DLD1 (cell line): ENCODE measurements around the gene ELL3.
"Not testable (repeated sequence)": the region's sequence is repeated elsewhere in the genome, so short reads cannot be mapped to it uniquely, and the experiment has no call there.

Experiments
- in situ Hi-C: cut with HindIII; loops from 2 replicates; pipeline ENCODE4 v1.10.0; 2017; ENCODE audit warnings: low sequenced_read_pairs

Gene ELL3

DNA sequence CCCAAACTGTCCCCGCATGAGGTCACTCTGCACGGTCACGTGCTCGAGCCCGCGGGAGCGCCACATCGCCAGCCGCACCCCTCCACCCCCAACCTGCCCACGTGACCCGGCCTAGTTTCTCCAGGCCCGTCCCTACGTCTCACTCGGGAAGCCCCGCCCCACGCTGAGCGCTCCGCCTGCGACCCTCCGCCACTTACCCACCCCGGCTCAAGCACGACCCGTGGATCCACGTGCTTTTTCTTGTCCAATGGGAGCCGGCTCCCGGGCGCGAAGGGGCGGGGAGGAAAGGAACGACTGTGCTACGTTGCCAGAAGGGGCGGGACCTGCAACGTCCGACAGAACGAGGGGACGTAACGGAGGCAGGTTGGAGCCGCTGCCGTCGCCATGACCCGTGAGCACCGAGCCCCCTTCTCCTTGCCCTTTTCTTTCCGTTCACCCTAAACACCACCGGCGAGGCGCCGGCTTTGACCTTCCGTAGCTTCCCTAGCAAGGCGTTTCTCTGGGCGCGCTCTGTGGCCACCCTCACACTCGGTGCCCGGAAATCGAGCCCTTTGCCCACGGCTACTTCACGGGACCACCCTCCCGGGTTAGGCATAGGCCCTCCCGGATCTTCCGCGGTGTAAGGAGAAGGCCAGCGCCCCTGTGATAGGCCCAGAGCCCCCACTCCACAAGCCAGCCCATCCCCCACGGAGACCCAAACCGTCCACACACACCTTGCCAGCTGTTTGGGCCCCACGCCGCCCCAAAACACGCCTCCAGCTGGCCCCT, 15.4 kb upstream of the ELL3 start, which contains the start of gene SERF2:
Gene SERF2, plus strand, starts transcription at position 328 of the 768 bp plus-strand sequence. Its CDS starts 57 bp downstream, at position 385.
- in situ Hi-C loops = no loop called here

DNA sequence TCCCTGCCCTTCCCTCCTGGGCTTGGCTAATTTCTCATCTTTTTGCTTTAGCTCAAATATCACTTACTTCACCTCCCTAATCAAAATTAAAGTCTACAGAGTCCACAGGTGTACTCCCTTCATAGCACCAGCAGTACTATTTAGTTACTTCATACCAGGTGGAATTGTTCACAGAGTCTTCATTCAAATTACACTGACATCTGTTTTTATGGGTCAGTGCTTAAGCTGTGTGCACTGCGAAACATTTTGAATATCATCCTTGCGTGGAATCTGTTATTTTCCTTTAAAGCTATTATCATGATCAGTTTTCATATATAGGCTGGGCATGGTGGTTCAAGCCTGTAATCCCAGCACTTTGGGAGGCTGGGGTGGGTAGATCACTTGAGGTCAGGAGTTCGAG, 12.6 kb upstream of the ELL3 start:
- in situ Hi-C loops = no loop called here

DNA sequence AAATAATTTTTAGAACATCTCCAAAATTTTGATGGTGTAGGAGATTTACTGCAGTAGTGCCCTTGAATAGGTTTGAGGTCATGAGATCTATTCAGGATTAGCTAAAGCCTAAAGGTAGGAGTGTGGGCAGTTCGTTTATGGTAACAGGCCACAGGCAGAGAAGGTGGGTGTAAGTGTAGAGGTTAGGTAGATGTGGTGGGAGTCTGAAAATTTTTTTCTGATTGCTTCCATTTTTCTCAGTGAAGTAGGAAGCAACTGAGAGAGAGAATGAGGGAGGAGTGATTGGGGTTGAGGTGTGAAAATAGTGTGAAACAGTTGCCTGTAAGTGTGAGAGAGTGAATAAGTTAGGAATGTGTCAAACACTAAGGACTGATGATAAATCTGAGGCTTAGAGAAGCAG, 2.2 kb upstream of the ELL3 start:
- in situ Hi-C loops = no loop called here

DNA sequence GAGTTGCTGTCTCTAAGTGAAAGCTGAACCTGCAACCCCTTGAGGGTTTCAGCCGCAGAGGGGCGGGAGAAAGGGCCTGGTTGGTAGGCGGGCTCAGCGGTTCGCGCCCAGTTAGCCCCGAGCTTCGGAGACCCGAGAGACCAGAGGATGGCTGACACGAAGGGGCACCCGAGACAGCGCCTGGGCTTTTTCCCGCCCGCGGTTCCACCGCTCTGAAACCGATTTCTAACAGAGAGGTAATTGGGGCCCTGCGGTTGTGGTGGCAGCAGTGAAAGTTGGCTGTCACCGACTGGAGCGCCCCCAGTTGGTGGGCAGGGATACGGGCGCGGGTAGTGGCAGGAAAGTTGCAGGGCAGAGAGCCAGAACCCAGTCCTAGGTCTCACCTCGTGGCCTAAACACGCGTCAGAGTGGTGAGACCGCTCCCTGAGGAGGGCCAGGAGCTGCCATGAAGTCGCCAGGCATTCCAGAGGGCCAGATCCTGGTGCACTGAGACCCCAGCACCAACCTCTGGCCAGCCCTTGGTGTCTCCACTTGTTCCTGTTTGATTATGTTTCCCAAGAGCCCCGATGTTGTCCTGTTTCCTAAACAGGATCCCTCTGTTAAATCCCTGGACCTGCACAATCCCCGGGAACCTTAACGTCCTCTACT, 625 bp upstream of the ELL3 start:
- in situ Hi-C loops = no loop called here

DNA sequence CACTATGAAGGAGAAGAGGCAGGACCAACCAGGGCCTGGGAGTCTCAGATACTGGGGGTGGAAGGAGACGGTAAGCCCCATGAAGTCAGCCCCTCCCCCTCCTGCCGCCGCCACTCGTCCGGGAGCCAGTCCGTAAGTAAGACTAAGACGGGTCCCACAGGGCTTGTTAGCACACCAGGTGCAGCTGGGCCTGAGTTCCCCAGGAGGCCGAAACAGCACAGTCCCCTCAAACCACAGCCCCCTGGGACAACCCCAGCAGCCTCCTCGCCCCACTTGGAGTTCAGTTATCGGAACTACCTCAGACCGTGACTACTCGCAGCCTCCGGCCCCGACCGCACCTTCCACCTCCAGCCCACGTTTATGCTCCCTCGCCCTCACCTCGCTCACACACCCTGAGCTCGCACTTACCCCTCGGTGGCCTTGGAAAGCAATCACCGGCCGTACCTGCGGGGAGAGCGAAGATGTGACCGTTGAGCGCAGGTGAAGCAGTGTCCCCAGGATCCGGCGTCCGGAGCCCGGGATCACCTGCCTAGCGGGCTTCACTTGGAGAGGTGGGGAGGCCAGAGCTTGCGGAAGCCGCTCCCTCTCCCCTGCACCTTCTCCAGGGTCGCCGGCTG, 557 bp downstream of the ELL3 start:
- in situ Hi-C loops = no loop called here

DNA sequence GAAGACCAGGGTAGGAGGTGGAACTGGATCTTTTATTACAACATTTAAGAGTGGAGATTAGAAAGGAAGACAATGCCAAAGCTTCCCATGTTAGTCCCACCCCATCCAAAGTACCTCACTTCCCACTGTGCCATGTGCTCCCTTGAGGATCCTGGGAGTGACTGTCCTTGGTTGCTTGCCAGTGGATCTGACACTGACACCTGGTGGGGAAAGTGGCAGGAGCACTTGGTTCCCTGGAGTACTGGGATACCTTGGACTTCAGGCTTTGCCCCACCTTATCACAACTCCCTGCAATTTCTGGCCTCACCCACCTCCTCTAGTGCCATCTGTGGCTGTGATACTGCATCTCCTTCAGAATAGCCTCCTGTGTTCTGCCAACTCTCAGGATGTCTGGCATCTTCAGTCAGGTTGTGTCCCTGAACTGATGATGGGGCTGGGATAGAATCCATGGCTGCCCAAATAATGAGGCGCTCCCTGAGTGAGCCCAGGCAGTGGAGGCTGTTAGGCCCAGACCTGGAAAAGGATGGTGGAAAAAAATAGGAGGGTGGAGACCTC, 1.3 kb downstream of the ELL3 start:
- in situ Hi-C loops = no loop called here

DNA sequence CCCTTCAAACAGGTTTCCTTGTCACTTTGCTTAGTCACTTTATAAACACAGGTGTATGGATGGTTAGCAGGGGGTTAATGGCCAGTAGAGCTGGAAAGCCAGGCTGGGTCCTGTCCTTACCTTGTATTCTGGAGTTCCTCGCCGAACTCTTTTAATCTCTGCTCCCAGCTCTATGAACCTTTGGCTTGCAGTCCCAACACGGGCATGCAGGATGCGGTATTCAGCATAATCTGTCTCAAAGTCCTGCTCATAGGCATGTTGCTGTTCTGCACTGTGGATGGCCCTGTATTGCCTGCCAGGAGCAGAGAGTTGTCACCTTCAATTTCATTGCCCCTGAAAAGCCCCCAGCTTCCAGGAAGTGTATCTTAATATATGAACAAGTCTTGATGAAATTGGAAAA, 2.7 kb downstream of the ELL3 start:
- in situ Hi-C loops = no loop called here

DNA sequence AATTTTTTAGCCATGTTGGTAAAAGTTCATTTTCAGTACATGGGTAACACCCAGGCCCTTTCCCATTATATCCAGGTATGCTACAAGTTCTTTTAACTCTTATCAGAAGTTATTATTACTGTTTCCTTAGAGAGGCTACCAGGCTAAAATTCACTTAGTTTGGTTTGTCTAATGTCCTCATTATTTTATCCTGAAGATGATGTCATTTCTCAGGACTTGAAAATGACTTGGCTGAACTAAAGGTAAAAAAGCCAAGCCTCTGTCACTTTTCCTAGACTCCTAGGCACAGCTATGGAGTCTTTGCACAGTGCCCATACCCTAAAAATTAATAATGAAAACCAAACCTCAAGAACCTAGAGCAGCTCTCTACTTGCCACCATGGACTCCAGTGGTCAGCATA, 4.1 kb downstream of the ELL3 start:
- in situ Hi-C loops = no loop called here

DNA sequence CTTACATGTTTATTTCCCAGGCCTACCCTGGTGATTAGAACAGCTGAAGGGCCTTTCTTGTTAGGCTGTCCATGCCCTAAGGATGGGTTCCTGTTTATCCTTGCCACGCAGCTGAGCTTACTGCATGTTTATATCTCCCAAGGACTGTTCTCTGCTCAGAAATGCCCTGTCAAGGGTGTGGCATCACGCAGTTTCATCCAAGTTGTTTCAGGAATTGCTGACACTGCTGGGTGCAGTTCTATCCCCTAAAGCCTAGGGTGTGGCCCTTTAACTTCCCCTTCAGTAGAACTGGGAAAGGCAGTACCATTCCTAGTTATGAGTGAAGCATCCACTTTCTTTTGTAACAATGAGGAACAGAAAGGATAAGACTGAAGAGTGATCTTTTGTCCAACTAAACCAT, 5.0 kb downstream of the ELL3 start:
- in situ Hi-C loops = no loop called here

DNA sequence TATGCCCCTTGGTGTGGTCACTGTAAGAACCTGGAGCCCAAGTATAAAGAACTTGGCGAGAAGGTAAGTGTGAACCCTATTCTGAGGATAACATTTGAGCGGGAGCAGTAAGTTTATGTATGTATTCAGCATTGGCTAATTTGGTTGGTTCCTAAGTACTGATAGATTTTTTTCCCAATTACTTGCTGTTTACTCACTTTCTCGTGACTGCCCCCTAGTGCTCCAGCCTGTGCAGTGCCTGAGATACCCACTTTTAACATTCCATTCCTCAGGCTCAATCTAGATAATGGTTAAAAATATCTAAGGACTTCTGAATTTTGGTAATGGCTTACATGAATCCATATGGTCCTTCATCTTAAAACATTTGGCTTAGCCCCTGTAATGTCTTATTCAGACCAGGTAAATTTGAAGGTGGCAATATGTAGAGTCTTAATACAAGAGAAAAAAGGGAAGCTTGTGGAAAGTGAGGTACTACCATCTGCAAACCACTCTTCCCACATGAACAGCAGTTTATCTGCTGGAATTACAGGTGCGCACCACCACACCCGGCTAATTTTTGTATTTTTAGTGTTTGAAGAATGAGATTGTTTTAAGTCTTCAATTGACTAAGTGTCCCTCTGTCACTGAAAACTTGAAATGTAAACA, 7.1 kb downstream of the ELL3 start:
- in situ Hi-C loops = no loop called here

DNA sequence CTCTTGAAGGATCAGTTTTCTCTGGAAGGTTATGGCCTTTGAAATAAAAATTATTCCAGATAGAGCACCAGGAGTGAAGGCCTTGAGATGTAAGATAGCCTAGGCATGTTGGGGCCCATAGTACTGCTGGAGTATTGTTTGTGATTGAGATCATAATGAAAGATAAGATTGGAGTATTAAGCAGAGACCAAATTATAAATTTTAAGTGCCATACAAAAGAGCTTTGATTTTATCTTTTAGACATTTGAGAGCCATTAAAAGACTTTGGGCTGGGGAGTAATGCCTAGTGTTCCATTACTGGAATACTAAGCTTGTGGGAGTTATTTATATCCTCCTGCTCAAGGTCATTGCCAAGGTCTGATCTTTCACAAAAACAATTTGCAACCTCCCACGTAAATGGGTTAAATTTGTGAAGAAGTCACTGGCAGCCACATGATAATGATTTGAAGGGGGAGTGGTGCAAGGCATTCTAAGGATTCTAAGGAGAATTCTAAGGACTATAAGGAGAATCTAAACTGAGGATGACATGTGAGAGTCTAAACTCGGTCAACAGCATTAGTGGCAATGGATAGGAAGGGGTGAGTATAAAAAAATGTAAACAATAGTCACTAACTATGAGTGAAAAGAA, 12.8 kb downstream of the ELL3 start:
- in situ Hi-C loops = no loop called here

DNA sequence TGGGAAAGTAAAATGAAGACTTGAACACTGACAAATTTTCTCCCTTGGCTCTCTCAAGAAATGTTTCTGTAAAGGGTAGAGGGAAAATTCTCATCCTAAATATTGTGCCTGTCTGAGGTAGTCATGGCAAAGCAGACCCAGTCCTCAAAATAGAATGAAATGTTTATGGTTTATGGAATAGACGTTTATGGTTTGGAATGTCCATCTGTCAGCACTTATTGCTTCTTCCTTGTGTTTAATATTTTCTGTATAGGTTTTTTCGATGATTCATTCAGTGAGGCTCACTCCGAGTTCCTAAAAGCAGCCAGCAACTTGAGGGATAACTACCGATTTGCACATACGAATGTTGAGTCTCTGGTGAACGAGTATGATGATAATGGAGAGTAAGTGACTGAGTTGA, 13.9 kb downstream of the ELL3 start:
- in situ Hi-C loops = no loop called here

DNA sequence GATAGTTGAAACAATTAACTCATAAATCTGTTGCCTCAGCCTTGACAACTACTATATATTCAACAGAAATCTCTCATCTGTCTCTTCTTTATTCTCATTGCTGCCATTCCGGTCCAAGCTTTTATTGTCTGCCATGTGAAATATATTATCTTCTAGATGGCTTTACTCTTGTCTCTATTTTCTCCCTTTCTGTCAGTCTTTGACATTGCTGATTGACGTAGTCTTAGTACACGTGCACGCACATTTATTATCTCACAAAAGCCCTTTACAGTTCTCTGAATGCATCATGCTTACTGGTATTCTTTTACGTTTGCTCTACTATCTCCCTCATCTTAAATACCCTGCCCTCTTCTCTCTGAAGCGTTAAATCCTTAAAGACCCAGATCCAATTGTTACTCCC, 24.9 kb downstream of the ELL3 start:
- in situ Hi-C loops = no loop called here

DNA sequence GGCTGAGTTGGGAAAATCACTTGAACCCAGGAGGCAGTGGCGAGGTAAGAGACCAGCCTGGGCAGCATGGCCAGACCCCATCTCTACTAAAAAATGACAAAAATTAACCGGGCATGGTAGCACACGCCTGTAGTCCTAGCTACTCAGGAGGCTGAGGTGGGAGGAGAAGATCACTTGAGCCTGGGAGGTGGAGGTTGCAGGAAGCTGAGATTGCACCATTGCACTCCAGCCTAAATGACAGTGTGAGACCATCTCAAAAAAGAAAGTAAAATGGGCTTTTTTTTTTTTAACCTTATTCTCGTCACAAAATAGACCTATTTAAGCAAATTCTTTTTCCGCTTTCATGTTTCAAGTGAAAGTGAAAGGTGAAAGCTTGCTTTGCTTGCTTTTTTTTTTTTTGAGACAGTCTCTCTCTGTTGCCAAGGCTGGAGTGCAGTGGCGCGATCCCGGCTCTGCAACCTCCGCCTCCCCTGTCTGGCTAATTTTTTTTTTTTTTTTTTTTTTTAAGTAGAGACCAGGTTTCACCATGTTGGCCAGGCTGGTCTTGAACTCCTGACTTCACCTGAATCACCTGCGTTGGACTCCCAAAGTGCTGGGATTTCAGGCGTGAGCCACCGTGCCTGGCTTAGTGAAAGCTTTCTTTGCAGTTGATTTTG, 26.9 kb downstream of the ELL3 start:
- in situ Hi-C loops = no loop called here

DNA sequence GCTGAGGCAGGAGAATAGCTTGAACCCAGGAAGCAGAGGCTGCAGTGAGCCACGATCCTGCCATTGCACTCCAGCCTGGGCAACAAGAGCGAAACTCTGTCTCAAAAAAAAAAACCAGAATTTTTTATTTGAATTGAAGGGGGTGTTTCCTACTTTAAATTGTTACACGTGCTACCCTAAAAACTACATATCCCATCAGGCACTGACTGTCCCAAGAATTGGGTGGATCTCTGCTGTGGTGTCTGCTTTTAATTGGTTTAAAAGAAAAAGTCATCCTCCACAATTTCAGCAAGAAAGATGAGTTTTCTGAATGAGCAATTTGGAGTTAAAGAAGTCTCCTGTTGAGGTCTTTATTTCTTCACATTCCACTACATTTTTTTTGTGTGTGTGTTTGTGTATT, 28.4 kb downstream of the ELL3 start:
- in situ Hi-C loops = no loop called here

DNA sequence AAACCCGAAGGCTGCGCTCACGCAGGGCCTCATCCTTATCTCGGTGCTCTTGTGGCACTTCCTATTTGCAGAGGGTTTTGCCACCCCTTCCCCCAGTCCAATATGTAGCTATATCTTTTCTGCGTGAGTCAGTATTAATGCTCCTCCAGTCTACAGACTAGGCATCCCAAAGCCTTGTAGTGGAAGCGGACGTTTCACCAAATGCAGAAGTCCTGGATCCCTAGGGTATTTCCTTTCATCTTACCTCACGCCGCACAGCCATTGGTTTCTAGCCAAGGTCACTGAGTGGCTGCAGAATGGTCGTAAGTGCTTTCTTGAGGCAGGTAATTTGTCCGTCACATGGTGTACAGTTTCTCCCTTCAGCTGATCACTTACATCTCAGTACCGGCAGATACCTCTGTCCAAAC, 29.9 kb downstream of the ELL3 start:
- in situ Hi-C loops = not testable (repeated sequence)

DNA sequence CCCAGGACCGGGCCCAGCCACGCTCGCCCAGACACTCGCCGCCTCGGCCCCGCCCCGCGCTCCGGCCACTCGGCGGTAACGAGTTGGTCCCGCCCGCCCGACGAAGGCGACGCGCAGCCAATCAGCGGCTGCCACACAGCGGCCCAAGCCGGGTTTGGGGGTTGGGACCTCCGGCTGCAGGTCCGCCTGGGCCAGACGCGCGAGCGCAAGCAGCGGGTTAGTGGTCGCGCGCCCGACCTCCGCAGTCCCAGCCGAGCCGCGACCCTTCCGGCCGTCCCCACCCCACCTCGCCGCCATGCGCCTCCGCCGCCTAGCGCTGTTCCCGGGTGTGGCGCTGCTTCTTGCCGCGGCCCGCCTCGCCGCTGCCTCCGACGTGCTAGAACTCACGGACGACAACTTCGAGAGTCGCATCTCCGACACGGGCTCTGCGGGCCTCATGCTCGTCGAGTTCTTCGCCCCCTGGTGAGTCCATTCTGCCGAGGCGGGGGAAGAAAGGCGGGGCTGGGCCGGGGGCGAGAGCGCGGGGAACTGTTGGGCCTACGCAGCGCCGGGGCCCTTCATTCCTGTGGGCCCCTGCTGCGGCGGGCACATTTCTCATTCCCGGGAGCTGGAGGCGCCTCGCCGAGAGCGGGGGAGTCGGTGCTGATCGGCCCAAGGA, 30.4 kb downstream of the ELL3 start, which contains the start of gene PDIA3:
Gene PDIA3, plus strand, starts transcription at position 194 of the 658 bp plus-strand sequence. Its CDS starts 102 bp downstream, at position 296.
- in situ Hi-C loops = not testable (repeated sequence)

DNA sequence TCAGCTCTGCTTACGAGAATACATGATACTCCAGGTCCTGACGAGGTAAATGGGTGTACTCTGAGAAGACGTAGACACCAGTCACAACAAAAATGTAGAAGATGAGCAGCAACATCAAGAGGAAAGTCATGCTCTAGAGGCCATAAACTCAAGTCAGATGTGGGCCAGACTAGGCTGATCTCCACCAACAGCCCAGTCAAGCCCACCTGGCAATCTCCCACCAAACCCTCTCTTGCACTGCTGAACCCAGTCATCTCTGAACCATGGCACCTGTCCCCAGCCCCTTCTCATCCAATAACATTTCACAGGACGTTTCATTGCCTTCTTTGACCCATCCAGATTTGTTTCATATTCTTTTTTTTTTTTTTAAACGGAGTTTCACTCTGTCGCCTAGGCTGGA, 41.4 kb downstream of the ELL3 start:
- in situ Hi-C loops = no loop called here

DNA sequence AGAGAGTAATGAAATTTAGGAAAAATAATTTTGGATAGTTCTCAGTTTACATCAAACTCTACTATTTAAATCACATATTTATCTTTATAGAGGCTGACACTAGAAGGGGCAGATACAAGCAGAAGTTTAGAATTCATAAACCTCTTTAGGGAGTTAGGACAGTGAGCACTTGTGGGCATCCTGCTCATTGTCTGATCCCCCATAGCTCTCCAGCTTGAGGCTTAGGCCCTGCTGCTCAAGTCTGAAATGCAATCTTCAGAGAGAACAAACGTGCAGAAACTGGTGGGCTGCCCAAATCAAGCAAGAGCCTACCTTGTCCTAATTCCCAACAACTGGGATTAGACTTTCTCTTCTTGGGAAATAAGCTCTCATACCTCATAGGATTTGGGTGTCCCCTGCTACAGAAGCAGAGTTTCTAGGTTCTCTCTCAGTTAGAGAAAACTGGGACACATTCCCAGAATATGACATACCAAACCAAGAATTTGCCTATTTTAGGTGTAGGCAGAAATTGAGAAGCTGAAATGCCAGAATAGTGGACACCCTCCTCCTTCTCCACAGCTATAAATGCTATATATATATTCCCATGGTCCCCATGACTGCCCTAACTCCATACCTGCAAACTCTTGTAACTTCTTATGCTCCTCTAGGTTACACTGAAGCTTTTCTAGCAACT, 48.6 kb downstream of the ELL3 start:
- in situ Hi-C loops = not testable (repeated sequence)
